HCT116 (cell line): ENCODE results near the gene MYBPHL. TPM values are rescaled to one million over a fixed set of nuclear protein-coding genes. Genes with fewer than 3 reads are reported as not detected.

Experiments used
- ATAC-seq: fragments of 200-7000 bp; cut with Tn5 transposase; 2 replicates; pipeline ENCODE4 v1.9.1; 2020; ENCODE audit warnings: mild to moderate bottlenecking, moderate library complexity
- BruUV-seq: library from RNA; stranded (reverse); fragments of 400-500 nt; replicated peaks from 2 replicates; lab custom pipeline; 2021; lab: Mats Ljungman, UMichigan
- CTCF ChIA-PET: fragments of 300-600 bp; sonication (Branson Sonifier 250); formaldehyde crosslinking; loops from one replicate; lab custom pipeline; 2021; ENCODE audit warnings: antibody characterized with exemption; lab: Charles Lee
- POLR2A ChIA-PET: fragments of 300-600, 350-600 bp; sonication (Branson Sonifier 250); formaldehyde crosslinking; loops from one replicate; lab custom pipeline; 2021; ENCODE audit warnings: antibody characterized with exemption; lab: Charles Lee
- RAD21 ChIA-PET, 2 experiments: fragments of 300-600 bp; sonication (Branson Sonifier 250); formaldehyde crosslinking; loops; one replicate each; lab custom pipeline; 2023; ENCODE audit warnings: low total read pairs in 2 of 2; ENCODE audit not compliant: uncharacterized antibody in 2 of 2, unreplicated experiment in 2 of 2, low non-redundant PET in 1 of 2; lab: Charles Lee
- DNase-seq: peaks from one replicate; pipeline ENCODE4 v3.0.0-alpha.2; 2010; ENCODE audit warnings: low read depth, low spot score
- H2AFZ ChIP-seq: fragments of 200-600 bp; shearing (Covaris generic), sonication (generic); 2 replicates; pipeline ENCODE4 v1.6.1; 2017; ENCODE audit warnings: low read depth, mixed run types, mixed read lengths, antibody characterized with exemption, low read length; ENCODE audit not compliant: poor library complexity, severe bottlenecking
- H3K27ac ChIP-seq: 2 replicates; pipeline ENCODE4 v1.5.1; 2012; ENCODE audit warnings: low read depth, low read length
- H3K27me3 ChIP-seq: fragments of 200-600 bp; sonication (generic); 2 replicates; pipeline ENCODE4 v1.6.1; 2016; ENCODE audit warnings: mixed run types, low read length, mixed read lengths; ENCODE audit not compliant: insufficient read depth
- H3K36me3 ChIP-seq, 2 experiments: fragments of 200-500 bp in 1 of 2; fragments of 200-600 bp in 1 of 2; sonication (Bioruptor generic) in 1 of 2; sonication (generic) in 1 of 2; 2 replicates each; pipeline versions ENCODE4 v1.5.1 to v1.6.1; 2014 to 2016; ENCODE audit warnings: low read length in 2 of 2, inconsistent platforms in 1 of 2, mixed read lengths in 1 of 2, mixed run types in 1 of 2; ENCODE audit not compliant: insufficient read depth in 2 of 2, control insufficient read depth in 1 of 2
- H3K4me1 ChIP-seq, 2 experiments: fragments of 200-600 bp in 1 of 2; sonication (generic) in 1 of 2; 2 replicates each; pipeline versions ENCODE4 v1.5.1 to v1.6.1; 2012 to 2017; ENCODE audit warnings: low read length in 2 of 2, inconsistent platforms in 1 of 2, mild to moderate bottlenecking in 1 of 2, mixed read lengths in 1 of 2, mixed run types in 1 of 2, moderate library complexity in 1 of 2; ENCODE audit not compliant: insufficient read depth in 2 of 2, control insufficient read depth in 1 of 2
- H3K4me2 ChIP-seq: fragments of 200-600 bp; sonication (generic); 2 replicates; pipeline ENCODE4 v1.6.1; 2017; ENCODE audit warnings: mixed run types, low read length, mixed read lengths
- H3K4me3 ChIP-seq, 2 experiments: fragments of 200-600 bp in 1 of 2; sonication (generic) in 1 of 2; replicated peaks in 1 of 2; 2 replicates each; pipeline ENCODE4 v1.5.1; 2011 to 2016; ENCODE audit warnings: low read length in 2 of 2, control low read depth in 1 of 2, low read depth in 1 of 2, mild to moderate bottlenecking in 1 of 2, mixed read lengths in 1 of 2, mixed run types in 1 of 2
- H3K79me2 ChIP-seq: fragments of 200-600 bp; sonication (generic); 2 replicates; pipeline ENCODE4 v1.6.1; 2017; ENCODE audit warnings: mild to moderate bottlenecking, mixed run types, low read length, moderate library complexity, mixed read lengths; ENCODE audit not compliant: insufficient read depth
- H3K9ac ChIP-seq: fragments of 200-600 bp; sonication (generic); 2 replicates; pipeline ENCODE4 v1.6.1; 2016; ENCODE audit warnings: low read length, mixed read lengths
- H3K9me2 ChIP-seq: fragments of 200-600 bp; sonication (generic), shearing (Covaris generic); 2 replicates; pipeline ENCODE4 v1.6.1; 2017; ENCODE audit warnings: mixed run types, mild to moderate bottlenecking, moderate library complexity; ENCODE audit not compliant: insufficient read depth
- H3K9me3 ChIP-seq, 2 experiments: fragments of 200-500 bp in 1 of 2; fragments of 200-600 bp in 1 of 2; sonication (Bioruptor generic) in 1 of 2; sonication (generic) in 1 of 2; 2 replicates each; pipeline ENCODE4 v1.6.1; 2014 to 2017; ENCODE audit warnings: low read length in 2 of 2, mixed read lengths in 2 of 2, inconsistent platforms in 1 of 2, low read depth in 1 of 2, mild to moderate bottlenecking in 1 of 2, mixed run types in 1 of 2, moderate library complexity in 1 of 2; ENCODE audit not compliant: control insufficient read depth in 1 of 2, insufficient read depth in 1 of 2
- H4K20me1 ChIP-seq: fragments of 200-600 bp; sonication (generic), shearing (Covaris generic); 2 replicates; pipeline ENCODE4 v1.6.1; 2017; ENCODE audit warnings: mixed run types, mild to moderate bottlenecking, moderate library complexity; ENCODE audit not compliant: insufficient read depth
- CBX3 ChIP-seq: IDR thresholded peaks from 2 replicates; pipeline ENCODE4 v1.6.1; 2012; ENCODE audit warnings: low read depth
- EZH2 ChIP-seq: fragments of 200-600 bp; sonication (generic); IDR thresholded peaks from 2 replicates; pipeline ENCODE4 v1.6.1; 2017; ENCODE audit warnings: antibody characterized with exemption, mixed run types
- EZH2phosphoT487 ChIP-seq: fragments of 200-600 bp; IDR thresholded peaks from 2 replicates; pipeline ENCODE4 v1.6.1; 2018; ENCODE audit warnings: antibody characterized with exemption, borderline replicate concordance
- FOSL1 ChIP-seq: IDR thresholded peaks from 2 replicates; pipeline ENCODE4 v1.6.1; 2012; ENCODE audit warnings: low read depth
- POLR2A ChIP-seq: IDR thresholded peaks from 2 replicates; pipeline ENCODE4 v1.7.0; 2011; ENCODE audit warnings: borderline replicate concordance; ENCODE audit not compliant: insufficient read depth, insufficient read length; ENCODE audit errors: extremely low read depth
- RAD21 ChIP-seq: IDR thresholded peaks from 2 replicates; pipeline ENCODE4 v1.6.1; 2012; ENCODE audit warnings: low read depth, mild to moderate bottlenecking
- SIN3A ChIP-seq: IDR thresholded peaks from 2 replicates; pipeline ENCODE4 v1.6.1; 2012; ENCODE audit warnings: low read depth
- SP1 ChIP-seq: IDR thresholded peaks from 2 replicates; pipeline ENCODE4 v1.6.1; 2012; ENCODE audit warnings: low read depth
- SRF ChIP-seq: IDR thresholded peaks from 2 replicates; pipeline ENCODE4 v1.6.1; 2012; ENCODE audit warnings: low read depth
- TCF7L2 ChIP-seq: IDR thresholded peaks from 2 replicates; pipeline ENCODE4 v1.7.0; 2011; ENCODE audit warnings: borderline replicate concordance, inconsistent platforms; ENCODE audit not compliant: insufficient read depth, insufficient read length; ENCODE audit errors: extremely low read depth
- ZFX ChIP-seq: fragments of 450-650 bp; IDR thresholded peaks from 2 replicates; pipeline ENCODE4 v1.6.1; 2017
- intact Hi-C: fragments of 100-400 bp; cut with micrococcal nuclease; formaldehyde crosslinking; loops from 2 replicates; pipeline ENCODE4 v1.10.0; 2022
- total RNA-seq: library from RNA; stranded (reverse); gene quantifications from one replicate; pipeline ENCODE4 v1.2.1, GENCODE V29; 2021; ENCODE audit not compliant: unreplicated experiment
- TF ChIP-seq, protein P1 (sequence below), 3 experiments: fragments of 200-600 bp in 1 of 3; sonication (generic) in 1 of 3; IDR thresholded peaks in 2 of 3; conservative IDR thresholded peaks in 1 of 3; 2 replicates each; pipeline ENCODE4 v1.5.1; 2012 to 2017; ENCODE audit warnings: low read depth in 2 of 3, low read length in 2 of 3, antibody characterized with exemption in 1 of 3, borderline replicate concordance in 1 of 3, control low read depth in 1 of 3, mild to moderate bottlenecking in 1 of 3, mixed read lengths in 1 of 3, mixed run types in 1 of 3, moderate library complexity in 1 of 3; ENCODE audit not compliant: insufficient read depth in 1 of 3
- TF ChIP-seq, protein P2 (sequence below): IDR thresholded peaks from 2 replicates; pipeline ENCODE4 v1.6.1; 2011; ENCODE audit warnings: mild to moderate bottlenecking, low read length, moderate library complexity; ENCODE audit not compliant: insufficient replicate concordance; ENCODE audit errors: extremely low read depth

Gene MYBPHL
- total RNA-seq, 1 experiment from 2014 or later = 1.0 TPM

DNA sequence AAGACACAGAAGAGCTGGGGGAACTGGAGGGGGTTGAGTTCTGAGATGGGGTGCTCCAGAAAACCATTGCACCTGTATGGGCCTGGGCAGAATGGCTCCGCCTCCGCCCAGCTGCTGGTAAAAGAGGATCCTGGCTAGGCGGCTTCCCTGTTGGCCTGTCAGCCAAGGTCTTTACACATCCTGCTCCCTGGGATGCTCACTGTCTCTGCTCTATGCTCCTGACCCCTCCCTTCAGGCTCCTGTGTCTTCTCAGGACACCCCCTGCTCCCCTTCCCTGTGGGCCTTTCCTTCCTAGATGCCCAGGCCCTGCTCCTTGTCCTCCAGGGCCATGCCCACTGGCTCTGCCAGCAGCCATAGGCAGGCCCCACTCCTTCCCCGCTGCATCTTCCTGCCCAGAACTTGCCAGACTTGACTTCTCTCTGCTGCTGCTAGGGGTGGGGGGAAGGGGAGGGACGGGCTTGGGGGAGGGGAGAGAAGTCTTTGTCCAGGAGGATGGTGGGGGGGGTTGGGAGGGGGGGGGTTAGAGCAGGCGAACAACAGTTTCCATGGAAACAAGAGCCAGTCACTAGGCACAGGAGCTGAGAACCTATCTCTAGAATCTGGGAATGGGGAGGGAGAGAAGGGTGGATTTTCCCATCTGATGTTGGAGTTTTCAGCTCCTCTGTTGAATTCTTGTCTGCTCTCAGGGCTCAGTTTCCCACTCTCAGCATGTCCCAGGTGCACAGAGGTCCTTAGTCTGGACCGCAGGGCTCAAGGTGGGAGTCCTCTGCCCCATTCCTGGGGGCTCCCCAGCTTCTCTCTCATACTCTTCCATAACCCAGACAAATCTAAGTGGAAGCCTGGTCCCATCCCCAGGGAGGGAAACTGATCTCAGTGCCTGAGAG lies 46.9 kb downstream of the MYBPHL start:
- Histone ChIP-seq H3K27ac (no peak overlapping the region), H3K9ac (no peak overlapping the region), H3K4me3 (no peak overlapping the region), H3K36me3 (peaks cover 0 to 2% of the 10 kb centered on the region in 2 experiments; a peak in 1 of 4 replicates), H3K4me1 (peaks cover 0 to 9% of the 10 kb centered on the region in 2 experiments; a peak in 2 of 4 replicates), H3K4me2 (no peak overlapping the region), H2AFZ (no peak overlapping the region), H3K27me3 (no peaks in the 10 kb centered on the region), H3K79me2 (no peaks in the 10 kb centered on the region), H4K20me1 (no peaks in the 10 kb centered on the region), H3K9me2 (no peaks in the 10 kb centered on the region), H3K9me3 (no peaks in the 10 kb centered on the region)
- no TSS peak for BruUV-seq
- CTCF ChIA-PET = interaction anchor here (0.8 to 1.5 kb wide), 2 partner anchors 140 to 273 kb away, joined by 4 to 5 read pairs; no protein-coding TSS in a partner anchor
- intact Hi-C loops = no loop called here
- DNase-seq (no peak), ATAC-seq (no peak)
- RAD21 ChIA-PET = no interaction called here
- no peak for TF ChIP-seq POLR2A
- no peak for TF ChIP-seq SRF
- TF ChIP-seq, protein P1, sequence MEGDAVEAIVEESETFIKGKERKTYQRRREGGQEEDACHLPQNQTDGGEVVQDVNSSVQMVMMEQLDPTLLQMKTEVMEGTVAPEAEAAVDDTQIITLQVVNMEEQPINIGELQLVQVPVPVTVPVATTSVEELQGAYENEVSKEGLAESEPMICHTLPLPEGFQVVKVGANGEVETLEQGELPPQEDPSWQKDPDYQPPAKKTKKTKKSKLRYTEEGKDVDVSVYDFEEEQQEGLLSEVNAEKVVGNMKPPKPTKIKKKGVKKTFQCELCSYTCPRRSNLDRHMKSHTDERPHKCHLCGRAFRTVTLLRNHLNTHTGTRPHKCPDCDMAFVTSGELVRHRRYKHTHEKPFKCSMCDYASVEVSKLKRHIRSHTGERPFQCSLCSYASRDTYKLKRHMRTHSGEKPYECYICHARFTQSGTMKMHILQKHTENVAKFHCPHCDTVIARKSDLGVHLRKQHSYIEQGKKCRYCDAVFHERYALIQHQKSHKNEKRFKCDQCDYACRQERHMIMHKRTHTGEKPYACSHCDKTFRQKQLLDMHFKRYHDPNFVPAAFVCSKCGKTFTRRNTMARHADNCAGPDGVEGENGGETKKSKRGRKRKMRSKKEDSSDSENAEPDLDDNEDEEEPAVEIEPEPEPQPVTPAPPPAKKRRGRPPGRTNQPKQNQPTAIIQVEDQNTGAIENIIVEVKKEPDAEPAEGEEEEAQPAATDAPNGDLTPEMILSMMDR (IDR thresholded peaks at IDR 0.05 in 2 of 3, conservative IDR thresholded peaks at IDR 0.05 in 1 of 3; ENCODE audit: borderline replicate concordance in 1 of 3, insufficient read depth in 1 of 3, low read depth in 2 of 3, low read length in 2 of 3) = no peak
- TF ChIP-seq EZH2 = no peak
- no peak for TF ChIP-seq FOSL1
- no peak for TF ChIP-seq RAD21
- TF ChIP-seq SP1 = no peak
- TF ChIP-seq ZFX = no peak
- TF ChIP-seq CBX3 = no peak
- no peak for TF ChIP-seq EZH2phosphoT487
- TF ChIP-seq TCF7L2 = no peak
- TF ChIP-seq, protein P2, sequence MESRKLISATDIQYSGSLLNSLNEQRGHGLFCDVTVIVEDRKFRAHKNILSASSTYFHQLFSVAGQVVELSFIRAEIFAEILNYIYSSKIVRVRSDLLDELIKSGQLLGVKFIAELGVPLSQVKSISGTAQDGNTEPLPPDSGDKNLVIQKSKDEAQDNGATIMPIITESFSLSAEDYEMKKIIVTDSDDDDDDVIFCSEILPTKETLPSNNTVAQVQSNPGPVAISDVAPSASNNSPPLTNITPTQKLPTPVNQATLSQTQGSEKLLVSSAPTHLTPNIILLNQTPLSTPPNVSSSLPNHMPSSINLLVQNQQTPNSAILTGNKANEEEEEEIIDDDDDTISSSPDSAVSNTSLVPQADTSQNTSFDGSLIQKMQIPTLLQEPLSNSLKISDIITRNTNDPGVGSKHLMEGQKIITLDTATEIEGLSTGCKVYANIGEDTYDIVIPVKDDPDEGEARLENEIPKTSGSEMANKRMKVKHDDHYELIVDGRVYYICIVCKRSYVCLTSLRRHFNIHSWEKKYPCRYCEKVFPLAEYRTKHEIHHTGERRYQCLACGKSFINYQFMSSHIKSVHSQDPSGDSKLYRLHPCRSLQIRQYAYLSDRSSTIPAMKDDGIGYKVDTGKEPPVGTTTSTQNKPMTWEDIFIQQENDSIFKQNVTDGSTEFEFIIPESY = no peak
- no peak for TF ChIP-seq SIN3A
- POLR2A ChIA-PET = no interaction called here
